OCI-LY1 (cell line): ENCODE results near the gene TAX1BP1.

Experiments
- EZH2 ChIP-seq: fragments of 200-600 bp; sonication (generic), shearing (Covaris generic); IDR thresholded peaks from 2 replicates; pipeline ENCODE4 v1.8.0; 2017; ENCODE audit warnings: borderline replicate concordance, mixed run types, mild to moderate bottlenecking, antibody characterized with exemption, low read length, moderate library complexity, mixed read lengths
- TF ChIP-seq, protein P1 (sequence below): fragments of 200-600 bp; sonication (generic), shearing (Covaris generic); IDR thresholded peaks from 2 replicates; pipeline ENCODE4 v1.5.1; 2017; ENCODE audit warnings: mild to moderate bottlenecking, antibody characterized with exemption, low read length, moderate library complexity, mixed read lengths

DNA sequence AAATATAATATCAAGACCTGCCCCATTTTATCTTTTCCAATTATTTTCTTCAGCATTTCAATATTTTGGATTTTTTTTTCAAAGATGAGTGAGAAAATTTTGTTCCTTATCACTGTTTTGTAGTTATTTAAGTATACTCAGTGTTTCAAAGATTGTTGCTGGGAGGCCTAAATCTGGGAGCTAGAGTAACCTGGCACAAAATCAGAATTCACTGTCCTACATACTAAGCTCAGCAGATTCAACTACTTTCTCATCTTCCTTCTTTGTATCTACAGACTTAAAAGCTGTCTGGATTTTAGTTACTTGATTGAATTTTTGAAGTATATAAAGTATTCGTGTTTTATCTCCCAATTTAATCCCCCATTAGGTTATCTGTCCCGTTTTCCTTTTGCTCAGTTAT lies 85.9 kb downstream of the TAX1BP1 start:
- TF ChIP-seq, protein P1, sequence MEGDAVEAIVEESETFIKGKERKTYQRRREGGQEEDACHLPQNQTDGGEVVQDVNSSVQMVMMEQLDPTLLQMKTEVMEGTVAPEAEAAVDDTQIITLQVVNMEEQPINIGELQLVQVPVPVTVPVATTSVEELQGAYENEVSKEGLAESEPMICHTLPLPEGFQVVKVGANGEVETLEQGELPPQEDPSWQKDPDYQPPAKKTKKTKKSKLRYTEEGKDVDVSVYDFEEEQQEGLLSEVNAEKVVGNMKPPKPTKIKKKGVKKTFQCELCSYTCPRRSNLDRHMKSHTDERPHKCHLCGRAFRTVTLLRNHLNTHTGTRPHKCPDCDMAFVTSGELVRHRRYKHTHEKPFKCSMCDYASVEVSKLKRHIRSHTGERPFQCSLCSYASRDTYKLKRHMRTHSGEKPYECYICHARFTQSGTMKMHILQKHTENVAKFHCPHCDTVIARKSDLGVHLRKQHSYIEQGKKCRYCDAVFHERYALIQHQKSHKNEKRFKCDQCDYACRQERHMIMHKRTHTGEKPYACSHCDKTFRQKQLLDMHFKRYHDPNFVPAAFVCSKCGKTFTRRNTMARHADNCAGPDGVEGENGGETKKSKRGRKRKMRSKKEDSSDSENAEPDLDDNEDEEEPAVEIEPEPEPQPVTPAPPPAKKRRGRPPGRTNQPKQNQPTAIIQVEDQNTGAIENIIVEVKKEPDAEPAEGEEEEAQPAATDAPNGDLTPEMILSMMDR, result no peak
- no peak for TF ChIP-seq EZH2
